GM12801 (cell line): Measurements from ENCODE around the gene BEST1.

Source experiments
- TF ChIP-seq, protein P1 (sequence below): IDR thresholded peaks from one replicate; pipeline ENCODE4 v1.5.1; 2011; ENCODE audit warnings: control low read depth; ENCODE audit not compliant: insufficient read length; ENCODE audit errors: extremely low read depth

BEST1 gene

DNA sequence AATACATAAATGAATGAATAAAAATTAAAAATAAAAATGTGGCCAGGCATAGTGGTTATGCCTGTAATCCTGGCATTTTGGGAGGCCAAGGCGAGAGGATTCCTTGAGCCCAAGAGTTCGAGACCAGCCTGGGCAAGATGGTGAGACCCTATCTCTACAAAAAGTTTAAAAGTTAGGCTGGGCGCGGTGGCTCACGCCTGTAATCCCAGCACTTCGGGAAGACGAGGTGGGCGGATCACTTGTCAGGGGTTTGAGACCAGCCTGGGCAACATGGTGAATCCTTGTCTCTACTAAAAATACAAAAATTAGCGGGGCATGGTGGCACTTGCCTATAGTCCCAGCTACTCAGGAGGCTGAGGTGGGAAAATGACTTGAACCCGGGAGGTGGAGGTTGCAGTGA lies 9.7 kb upstream of the BEST1 start:
- TF ChIP-seq, protein P1, sequence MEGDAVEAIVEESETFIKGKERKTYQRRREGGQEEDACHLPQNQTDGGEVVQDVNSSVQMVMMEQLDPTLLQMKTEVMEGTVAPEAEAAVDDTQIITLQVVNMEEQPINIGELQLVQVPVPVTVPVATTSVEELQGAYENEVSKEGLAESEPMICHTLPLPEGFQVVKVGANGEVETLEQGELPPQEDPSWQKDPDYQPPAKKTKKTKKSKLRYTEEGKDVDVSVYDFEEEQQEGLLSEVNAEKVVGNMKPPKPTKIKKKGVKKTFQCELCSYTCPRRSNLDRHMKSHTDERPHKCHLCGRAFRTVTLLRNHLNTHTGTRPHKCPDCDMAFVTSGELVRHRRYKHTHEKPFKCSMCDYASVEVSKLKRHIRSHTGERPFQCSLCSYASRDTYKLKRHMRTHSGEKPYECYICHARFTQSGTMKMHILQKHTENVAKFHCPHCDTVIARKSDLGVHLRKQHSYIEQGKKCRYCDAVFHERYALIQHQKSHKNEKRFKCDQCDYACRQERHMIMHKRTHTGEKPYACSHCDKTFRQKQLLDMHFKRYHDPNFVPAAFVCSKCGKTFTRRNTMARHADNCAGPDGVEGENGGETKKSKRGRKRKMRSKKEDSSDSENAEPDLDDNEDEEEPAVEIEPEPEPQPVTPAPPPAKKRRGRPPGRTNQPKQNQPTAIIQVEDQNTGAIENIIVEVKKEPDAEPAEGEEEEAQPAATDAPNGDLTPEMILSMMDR, result no peak

- TF ChIP-seq, protein P1, result no peak
Measured at GRCh38 chr11:61945191-61945590, 5.0 kb upstream of the BEST1 start.

- TF ChIP-seq, protein P1, result no peak
Measured at GRCh38 chr11:61946894-61947293, 3.3 kb upstream of the BEST1 start.

DNA sequence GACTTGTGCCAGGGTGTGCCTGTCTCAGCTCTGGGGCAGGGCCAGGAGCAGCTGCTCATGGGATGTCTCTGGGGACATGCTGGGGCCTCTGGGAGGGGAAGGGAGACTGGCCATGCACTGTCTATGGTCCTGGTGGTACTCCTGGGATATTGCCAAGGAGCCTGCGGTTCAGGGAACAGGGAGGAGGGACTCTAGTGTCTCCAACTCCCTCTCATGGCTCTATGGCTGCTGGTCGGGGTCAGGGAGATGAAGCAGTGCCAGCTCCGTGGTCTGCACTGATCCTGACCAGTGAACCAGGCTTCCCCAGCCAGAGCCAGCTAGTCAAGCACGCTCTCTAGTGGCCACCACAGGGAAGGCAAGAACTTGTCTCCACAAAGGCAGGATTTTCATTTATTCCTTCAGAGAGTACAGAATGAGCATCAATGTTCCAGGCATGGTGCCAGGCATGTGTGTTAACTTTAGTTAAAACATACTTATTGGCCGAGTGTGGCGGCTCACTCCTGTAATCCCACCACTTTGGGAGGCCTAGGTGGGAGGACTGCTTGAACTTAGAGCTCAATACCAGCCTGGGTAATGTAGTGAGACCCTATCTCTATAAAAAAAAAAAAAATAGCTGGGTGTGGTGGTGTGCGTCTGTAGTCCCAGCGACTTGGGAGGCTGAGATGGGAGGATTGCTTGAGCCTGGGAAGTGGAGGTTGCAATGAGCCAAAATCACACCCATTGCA lies 2.5 kb upstream of the BEST1 start:
- TF ChIP-seq, protein P1, result peak; percentile 14

- TF ChIP-seq, protein P1, result no peak
Measured at GRCh38 chr11:61948505-61948904, 1.6 kb upstream of the BEST1 start.

DNA sequence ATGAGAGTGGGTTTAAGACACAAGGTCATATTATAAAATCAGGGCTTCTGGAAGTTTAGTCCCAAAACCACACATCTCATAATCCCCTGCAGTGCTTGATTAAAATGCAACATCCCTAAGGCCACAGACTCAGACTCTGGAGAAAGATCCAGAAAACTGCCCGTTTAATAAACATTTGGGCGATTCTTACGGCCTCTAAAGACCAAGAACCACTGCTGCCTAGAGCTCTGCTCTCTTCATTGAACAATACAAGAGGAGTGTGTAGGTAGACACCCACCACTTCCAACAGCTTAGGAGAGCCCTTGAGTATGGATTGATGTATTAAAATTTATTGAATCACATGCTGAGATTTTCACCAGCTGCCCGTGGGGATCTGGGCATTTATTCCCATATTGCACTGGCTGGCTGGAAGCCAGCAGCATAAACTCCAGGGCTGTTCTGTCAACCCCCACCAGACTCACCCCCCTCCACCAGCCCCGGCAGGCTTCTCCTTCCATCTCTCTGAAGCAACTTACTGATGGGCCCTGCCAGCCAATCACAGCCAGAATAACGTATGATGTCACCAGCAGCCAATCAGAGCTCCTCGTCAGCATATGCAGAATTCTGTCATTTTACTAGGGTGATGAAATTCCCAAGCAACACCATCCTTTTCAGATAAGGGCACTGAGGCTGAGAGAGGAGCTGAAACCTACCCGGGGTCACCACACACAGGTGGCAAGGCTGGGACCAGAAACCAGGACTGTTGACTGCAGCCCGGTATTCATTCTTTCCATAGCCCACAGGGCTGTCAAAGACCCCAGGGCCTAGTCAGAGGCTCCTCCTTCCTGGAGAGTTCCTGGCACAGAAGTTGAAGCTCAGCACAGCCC lies 749 bp upstream of the BEST1 start:
- TF ChIP-seq, protein P1, result no peak

DNA sequence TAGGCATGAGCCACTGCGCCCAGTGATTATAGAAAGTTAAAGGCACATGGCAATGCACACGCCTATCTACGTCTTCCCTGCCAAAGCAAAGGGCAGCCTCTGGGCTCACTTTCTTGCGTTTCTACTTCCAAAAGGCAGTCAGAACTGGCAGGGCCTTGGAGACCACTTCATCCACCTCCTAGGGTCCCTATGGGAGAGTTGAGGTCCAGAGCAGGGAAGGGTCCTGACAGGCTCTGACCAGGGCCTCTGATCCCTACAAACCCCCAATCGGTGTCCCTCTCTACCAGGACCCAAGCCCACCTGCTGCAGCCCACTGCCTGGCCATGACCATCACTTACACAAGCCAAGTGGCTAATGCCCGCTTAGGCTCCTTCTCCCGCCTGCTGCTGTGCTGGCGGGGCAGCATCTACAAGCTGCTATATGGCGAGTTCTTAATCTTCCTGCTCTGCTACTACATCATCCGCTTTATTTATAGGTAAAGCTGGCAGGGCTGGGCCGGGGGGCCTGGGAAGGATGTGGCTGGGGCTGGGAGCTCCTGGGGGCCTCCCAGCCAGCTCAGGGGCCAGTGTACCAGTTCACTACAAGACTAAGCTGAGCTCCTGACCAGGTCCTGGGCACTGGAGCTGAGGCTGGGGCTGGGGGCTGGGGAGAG lies 1.5 kb downstream of the BEST1 start:
- TF ChIP-seq, protein P1, result no peak
